NCI-H1417 (cell line): ENCODE data around the gene IMMP2L.
"Not testable (repeated sequence)": the region's sequence is repeated elsewhere in the genome, so short reads cannot be mapped to it uniquely, and the experiment has no call there.

Experiments
- DNase-seq, 3 experiments: peaks; one replicate each; lab custom pipeline; 2025; lab: John Stamatoyannopoulos, UW

The IMMP2L gene

DNA sequence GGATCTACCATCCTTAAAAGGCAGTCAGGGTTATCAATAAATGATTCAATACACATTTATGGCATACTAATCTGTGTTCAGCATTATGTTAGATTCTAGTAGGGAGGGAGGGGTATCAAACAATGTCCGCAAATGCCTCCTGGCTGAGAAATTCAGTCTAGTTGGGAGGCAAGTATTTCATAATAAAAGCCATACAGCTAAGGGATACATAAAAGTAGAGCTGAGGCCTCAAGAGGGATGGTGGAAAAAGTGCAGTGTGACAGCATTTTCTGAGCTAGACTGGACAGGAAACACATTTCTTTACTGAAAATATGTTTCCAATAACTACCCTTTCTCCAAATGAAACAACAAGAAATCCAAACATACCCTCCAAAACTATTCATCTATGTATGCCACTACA lies 624.1 kb downstream of the IMMP2L start:
- no peak for DNase-seq

DNA sequence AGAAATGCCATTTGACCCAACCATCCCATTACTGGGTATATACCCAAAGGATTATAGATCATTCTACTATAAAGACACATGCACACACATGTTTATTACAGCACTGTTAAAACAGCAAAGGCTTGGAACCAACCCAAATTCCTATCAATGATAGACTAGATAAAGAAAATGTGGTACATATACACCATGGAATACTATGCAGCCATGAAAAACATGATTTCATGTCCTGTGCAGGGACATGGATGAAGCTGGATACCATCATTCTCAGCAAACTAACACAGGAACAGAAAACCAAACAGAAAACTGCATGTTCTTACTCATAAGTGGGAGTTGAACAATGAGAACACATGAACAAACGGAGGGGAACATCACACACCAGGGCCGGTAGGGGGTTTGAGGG lies 625.6 kb downstream of the IMMP2L start:
- DNase-seq: not testable (repeated sequence)

DNA sequence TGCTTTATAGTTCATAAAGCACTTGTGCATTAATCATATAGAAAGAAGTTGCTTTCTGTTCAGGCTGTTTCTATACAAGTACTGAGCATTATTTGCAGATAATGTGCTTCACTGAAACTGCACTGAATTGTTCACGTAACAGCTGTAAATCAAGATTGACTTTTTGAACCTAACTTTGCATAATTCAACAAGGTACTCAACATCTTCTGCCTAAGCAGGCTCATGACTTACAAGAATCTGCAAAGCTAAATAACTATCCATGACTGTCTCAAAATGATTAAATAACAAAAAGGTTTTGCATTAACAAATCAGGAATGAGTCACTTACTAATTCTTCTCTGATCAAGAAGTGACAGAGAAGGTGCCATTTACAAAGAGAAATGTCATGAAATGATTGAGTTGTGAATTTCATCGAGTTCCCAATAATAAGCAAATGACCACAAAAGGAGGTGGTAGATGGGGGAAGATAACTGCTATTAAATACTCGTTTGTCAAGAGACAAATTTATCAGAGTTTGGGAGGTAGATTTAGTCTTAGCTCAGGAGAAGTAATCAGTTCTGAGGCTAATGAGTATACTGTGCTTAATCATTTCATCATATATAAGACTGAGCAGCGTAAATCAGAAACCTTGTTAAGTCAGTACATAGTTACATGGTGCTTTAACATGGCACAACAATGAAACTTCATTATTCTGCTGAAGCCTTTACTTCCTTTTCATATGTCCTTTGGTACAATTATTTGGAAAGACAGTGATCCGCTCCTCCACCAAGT lies 632.6 kb downstream of the IMMP2L start:
- no peak for DNase-seq

DNA sequence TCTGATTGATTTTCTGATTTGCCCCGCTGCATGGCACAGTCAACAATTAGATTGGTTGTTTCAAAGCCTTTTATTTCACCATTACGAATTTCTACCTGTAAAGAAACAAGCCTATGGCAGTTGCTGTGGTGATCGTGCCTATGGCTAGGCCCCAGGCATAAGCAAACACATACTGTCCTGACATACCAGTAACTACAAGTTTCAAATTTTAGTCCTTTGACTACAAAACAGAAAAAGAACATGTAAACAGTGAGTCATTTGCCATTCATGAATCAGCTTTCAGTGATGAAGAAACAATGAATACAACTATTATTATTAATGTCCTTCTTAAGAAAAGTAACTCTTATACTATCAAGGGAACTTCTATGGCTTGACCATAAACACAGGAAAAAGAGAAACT lies 639.4 kb downstream of the IMMP2L start:
- DNase-seq: peak in 1 of 3 experiments; percentile 14

DNA sequence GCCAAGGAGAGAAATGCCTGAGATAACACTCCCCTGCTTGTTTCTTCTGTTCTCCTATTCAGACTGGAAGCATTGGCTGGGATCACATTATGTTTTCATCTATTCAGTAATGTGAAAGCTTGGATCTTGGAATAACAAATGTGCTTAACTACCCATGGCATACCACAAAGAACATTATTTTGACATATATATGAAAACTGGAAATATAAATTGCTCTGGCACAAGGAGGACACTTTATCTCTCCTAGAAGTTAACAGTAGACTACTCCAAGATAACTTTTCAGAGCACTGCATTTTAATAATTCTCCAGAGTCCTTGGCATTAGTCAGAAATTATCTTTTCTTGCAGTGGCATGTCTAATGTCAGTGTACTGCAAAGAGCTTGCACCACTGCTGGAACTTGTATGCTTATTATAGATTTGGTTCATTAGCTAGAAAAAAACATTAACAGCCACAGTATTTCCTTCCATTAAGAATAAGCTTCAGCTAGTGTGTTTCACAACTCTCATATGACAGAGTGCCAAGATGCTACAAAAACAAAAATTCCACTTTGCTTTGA lies 640.6 kb downstream of the IMMP2L start:
- no peak for DNase-seq

DNA sequence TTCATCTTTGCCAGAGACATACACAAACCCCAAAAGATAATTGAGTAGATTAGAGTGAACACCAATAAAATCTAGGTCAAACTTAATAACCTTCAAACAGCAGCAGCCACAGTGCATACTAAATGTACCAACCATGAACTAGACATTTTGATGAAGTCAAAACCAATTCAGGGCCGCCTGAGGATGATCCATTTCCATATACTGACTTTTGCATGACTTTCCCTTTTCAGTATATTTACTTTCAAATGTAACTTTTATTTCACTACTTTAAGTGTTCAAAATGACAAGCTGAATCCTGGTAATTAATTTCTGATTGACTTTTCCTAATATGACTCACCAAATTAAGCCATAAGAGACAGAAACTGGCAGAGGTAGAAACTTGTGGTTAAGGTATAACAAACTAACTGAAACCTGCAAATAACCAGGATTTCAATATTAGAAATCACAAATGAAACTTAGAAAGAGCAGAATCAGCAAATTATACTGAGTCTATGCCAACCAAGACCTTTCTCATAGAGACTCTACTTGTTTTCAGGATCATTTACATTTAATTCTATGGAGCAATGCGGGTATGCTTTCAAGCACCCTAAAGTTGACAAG lies 643.2 kb downstream of the IMMP2L start:
- no peak for DNase-seq

DNA sequence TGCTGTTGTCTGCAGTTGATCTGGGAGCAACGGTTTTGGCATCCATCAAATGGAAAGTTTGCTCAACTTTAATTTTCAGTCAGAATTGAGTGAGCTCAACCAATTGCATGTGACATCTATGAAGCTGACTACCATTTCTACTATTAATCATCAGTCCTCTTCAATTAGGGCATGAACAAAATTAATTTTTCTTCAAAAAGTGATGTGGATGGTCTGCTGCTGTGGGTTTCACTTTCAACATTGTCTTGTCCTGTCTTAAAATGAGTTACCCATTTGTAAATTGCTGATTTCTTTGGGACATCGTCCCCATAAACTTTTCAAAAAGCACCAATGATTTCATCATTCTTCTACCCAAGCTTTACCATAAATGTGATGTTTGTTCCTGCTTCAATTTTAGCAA lies 648.0 kb downstream of the IMMP2L start:
- DNase-seq: no peak

DNA sequence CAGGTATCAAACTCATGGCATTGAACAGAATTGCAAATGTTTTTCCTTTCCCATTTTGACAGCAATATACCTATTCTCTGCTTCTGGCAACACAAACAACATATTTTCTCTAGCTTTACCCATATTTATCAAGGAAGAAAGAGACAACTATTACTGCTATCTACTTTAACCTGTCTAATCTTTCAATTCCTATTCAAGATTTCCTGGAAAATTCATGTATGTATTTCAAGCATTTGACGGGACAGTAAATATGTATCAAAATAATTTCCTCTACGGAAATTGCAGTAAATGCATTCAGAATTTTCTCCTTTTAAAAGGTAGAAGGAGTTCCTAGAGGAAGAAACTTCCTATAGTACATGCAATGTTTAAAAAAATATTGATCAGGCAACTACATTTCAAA lies 650.7 kb downstream of the IMMP2L start:
- no peak for DNase-seq

DNA sequence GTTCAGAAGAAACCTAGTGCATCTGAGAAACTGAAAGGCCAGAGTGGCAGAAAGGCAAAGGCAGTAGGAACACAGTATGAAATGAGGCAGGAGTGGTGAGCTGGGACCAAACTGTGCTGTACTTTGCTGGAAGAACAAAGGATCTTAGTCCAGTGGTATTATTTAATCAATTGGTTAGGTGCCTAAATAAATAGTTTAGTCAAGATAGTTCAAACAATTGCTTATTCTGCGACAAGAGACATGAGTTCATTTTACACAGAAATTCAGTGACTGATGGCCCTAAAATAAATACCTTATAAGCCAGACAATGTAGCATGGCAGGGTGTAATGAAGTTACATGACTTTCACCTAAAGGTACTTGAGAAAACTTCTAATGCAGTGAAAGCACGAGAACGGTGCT lies 653.2 kb downstream of the IMMP2L start:
- DNase-seq: no peak

DNA sequence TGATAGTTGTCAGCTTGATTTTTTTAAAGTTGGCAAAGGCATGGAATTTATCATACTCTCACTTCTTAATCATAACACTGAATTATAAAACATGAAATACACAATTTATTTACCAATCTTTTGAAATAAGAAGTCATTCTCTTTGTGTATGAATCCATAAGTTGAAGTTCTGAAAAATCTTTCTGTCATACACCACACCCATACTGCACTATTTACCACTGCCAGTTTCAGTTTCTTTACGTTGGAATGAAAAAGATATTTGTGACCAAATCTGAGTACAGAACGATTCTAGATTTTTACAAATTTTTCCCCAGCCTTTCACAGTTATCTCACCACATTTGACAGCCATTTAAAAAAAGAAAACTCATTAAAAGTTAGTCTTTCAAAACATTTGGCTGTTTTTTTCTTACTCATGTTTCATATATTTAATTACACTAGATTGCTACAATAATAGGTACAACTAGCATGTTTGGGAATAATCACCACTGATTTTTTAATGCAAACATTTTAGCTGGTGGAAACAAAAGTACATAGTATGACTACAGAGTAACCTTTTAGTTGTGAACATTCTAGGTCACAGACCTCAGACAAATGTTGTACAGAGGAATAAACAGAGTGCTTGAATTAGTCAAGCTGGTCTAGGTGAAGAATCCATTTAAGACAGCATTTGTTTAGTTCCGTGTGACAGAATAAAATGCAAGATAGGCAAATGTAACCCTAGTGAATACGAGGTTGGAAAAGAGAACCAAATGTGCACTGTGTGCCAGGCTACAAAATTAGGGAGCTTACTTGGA lies 656.3 kb downstream of the IMMP2L start:
- no peak for DNase-seq

DNA sequence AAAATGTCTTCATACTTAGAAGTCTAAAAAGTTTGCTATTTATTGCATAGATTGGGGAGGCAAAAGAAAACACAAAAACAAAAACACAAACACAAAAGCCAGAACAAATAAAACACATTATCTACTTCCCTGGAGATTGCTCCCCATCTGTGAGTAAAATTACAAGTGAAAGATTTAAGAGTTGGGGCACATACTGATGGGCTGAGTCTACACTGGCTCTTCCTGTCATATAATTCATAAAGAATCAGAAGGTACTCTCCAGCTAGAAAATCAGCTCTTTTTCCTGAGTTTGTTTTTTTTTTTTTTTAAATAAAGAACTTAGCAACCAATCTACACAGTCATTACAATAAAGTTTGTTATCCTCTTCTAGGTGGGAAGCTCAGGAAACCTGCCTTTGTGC lies 663.8 kb downstream of the IMMP2L start:
- DNase-seq: no peak

DNA sequence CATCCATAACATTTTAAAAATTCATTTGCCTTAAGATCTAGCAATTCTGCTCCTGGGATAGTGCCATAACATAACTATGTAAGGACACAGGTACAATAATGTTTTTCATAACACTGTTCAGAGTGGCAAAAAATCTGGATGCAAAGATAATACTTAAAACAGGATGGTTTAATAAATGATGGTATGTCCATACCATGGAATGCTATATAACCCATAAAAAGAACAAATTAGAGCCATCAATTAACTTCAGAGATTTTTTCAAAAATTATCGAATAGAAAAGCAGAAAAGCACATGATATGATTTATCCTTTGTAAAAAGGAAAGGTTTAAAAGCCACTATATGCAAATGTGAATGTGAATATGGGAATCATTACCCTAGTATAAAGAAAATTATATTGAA lies 664.8 kb downstream of the IMMP2L start:
- DNase-seq: no peak

DNA sequence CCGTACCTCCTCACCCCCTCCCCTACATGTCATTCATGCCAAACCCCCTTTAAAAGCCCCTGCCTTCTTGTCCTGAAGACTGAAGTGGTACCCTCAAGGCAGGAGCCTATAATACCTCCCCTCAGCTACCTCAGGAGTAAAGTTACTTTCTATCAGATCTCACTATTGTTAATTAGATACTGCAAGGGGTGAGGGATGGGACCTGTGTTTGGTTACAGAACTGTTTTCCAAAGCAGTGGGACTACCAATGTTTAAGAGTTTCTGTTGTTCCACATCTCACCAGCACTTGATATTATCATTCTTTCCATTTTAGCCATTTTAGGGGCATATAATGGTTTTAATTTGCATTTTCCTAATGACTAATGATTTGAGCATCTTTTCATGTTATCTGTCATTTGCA lies 668.2 kb downstream of the IMMP2L start:
- no peak for DNase-seq

DNA sequence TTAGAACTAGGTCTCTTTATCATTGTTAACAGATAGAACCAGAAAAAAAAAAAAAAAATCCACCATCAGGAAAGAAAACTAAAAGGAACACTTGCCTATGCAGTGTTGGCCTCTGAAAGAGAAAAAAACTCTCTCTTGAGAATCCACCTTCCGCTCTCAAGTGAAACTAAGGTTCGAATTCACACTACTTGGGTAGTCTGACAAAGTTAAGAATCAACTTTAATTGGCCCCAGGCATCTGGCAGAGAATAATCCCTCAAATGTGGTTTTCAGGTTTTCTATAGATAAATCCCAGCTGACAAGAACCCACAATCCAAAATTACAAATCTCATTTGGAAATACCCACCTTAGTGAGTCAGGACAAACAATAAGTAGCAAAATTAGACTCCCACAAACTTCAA lies 671.1 kb downstream of the IMMP2L start:
- no peak for DNase-seq

DNA sequence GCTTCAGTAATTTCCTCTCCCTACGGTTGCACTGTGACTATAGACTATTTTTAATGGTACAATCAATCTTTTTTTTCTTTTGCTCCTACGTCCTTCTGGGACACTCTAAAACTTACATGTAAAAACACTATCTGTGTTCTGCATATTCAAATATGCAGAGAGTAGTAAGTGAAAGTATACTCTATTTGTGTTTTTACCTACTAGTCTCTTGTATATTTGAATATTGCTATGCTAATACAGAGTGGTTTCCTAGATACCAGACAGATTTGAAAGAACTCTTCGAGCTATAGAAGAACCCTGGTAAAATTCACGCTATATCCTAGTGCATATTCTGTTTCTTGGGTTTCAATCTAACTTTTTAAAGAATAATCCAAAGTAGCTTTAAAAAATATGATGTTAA lies 672.2 kb downstream of the IMMP2L start:
- no peak for DNase-seq

DNA sequence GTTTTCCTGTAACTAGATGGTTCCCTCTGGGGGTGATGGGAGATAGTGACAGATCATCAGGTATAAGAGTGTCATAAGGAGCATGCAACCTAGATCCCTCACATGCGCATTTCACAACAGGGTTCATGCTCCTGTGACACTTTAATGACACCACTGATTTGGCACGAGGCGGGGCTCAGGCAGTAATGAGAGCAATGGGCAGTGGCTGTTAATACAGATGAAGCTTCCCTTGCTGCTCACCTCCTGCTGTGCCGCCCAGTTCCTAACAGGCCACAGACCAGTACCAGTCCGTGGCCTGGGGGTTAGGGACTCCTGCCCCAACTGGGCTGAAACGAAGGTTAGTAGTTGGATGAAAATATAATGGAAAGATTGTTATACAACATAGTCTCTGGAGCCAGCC lies 673.0 kb downstream of the IMMP2L start:
- peak in 1 of 3 experiments; percentile 25 for DNase-seq

DNA sequence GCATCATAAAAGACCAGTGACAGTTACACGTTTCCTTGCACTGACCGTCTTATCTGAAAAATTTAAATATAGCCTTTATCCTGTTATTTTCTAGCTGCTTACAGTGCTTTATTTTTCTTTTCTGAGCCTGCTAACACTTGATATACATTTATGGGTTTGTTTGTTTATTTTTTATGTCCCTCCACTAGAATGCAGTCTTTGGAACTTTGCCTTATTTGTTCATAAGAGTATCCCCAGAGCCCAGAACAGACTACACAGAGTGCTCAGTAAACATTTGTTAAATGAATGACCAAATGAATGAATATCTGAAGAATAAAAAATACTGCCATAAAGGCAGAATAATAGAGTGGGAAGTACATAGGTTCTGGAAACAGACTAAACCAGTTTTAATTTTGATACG lies 673.7 kb downstream of the IMMP2L start:
- no peak for DNase-seq

DNA sequence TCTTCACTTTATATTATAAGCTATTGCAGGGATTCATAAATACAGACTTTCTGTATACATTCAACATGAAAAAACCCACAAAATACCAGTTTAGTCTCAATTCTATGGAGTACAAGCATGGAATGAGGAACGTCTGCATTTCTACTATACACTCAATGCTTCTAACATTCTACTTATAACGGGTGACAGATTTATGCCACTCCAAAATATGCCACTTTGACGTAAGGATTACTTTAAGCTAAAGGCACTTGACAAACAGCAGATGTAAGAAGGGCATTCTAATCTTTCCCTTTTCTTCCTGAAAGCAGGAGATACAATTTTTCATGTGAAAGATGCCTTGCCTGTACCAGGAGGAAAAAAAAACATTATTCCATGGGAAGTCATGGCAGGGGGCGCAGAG lies 676.8 kb downstream of the IMMP2L start:
- DNase-seq: peak in 1 of 3 experiments; percentile 46

DNA sequence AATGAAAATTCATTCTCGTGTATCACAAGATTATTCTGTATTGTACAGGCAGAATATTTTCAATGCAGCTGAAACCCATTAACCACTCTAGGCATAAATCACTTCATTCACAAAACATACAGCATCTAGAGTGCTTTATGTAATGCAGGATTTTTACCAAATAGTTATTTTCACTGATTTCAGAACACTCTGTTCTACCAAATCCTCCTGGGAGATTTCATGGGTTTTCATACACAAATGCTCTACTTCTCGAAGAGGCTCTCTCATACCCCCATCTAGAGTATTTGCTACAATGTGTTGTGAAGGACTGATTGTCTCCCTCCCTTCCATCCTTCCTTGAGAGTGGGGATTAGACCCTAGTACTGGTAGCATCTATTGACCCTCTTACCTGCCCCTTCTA lies 680.6 kb downstream of the IMMP2L start:
- no peak for DNase-seq

DNA sequence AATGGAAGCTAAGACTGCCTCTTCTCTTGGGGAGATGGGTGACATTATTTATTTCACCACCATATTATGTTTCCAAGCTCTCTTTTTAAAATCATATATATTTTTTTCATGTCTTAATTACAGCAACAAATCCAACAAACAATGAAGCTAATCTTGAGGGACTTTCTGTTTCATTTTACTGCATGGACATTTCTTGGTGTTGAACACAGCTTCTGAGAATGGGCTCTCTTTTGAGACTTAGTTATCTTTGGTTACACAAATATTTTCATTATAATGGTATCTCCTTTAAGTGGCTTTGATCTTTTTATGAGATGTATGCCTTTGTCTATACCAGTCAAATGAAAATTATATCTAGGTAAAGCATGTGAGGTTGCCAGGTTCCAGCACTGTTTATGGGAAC lies 681.3 kb downstream of the IMMP2L start:
- no peak for DNase-seq

DNA sequence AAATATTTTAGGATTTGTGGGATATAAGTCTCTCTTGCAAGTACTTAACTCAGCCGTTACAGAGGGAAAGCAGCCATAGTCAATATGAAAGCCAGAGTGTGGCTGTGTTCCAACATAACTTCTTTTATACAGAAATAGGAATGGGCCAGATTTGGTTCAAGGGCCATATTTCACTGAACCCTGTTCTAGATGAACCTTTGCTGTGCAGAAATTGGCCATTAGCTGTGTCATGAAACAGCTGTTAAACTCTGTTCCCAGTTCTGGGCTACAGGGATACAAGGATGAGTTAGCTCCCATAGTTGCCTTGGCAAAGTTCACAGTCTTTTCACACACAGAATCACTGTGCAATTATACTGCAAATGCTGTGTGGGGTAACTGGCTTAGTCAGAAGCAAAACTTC lies 685.3 kb downstream of the IMMP2L start:
- DNase-seq: no peak

DNA sequence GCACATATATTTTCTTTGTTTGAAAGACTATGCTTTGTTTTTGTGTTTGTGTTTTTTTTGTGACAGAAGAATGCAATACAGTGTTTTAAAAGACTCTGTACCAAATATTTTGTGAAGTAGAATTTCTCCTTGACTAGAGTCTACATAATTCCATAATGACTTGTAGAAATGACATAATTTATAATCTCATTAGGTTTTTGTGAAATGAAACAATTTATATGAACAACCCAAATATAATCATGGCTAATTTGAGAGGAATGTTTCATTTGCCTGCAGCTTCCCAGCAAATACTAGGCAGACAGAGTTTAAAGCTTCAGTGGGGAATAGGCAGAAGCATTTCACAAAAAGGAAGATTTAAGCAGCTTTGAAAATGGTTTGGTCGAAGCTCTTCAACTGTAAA lies 686.9 kb downstream of the IMMP2L start:
- no peak for DNase-seq

DNA sequence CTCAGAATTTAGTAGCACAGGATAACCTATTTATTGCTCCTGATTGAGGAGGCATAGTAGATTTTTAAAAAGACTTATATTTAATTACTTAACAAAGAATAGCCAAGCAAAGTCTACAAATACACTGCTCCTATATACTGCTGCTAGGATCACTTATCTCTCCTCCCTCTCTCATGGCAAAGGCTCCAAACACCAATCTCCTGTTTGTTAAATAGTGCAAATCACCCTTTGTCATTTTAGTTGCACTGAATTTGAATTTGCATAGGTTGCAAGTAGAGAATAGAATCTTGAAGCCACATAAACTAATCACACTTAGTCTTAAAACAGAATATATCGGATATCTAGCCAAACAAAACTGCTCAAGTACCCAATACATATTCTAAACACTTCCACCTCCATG lies 690.4 kb downstream of the IMMP2L start:
- no peak for DNase-seq
